RCC 7860 (cell line): Measurements from ENCODE around the gene GLYR1.
"Not testable (repeated sequence)": the region's sequence is repeated elsewhere in the genome, so short reads cannot be mapped to it uniquely, and the experiment has no call there.

Experiments used
- DNase-seq: peaks from one replicate; pipeline ENCODE4 v3.0.0-alpha.2; 2015; ENCODE audit warnings: low spot score
- FAIRE-seq: peaks from 2 replicates; lab custom pipeline; 2012; peaks lifted over from hg19 to GRCh38; lab: Jason Lieb, UNC

GLYR1 gene

GRCh38 chr16:4846901-4847773, at the start of gene GLYR1, which contains the start of gene UBN1:
GLYR1 (minus strand) TSS chr16:4847288; CDS start chr16:4847265, 23 bp downstream.
UBN1 (plus strand) TSS chr16:4847481; CDS start chr16:4852918, 5,437 bp downstream.
- DNase-seq (peak; percentile 88), FAIRE-seq (no peak)

- DNase-seq, FAIRE-seq: not testable (repeated sequence)
Observed at GRCh38 chr16:4896761-4897160, 49.7 kb upstream of the GLYR1 start.

- DNase-seq = no peak
- FAIRE-seq = no peak
Observed at GRCh38 chr16:4895366-4895765, 48.3 kb upstream of the GLYR1 start.

GRCh38 chr16:4894276-4895150, 47.4 kb upstream of the GLYR1 start:
- no peak for FAIRE-seq
- DNase-seq = no peak

GRCh38 chr16:4893103-4893862, 46.2 kb upstream of the GLYR1 start:
- FAIRE-seq (no peak), DNase-seq (no peak)

GRCh38 chr16:4892361-4893102, 45.4 kb upstream of the GLYR1 start:
- FAIRE-seq (no peak), DNase-seq (no peak)

GRCh38 chr16:4891886-4892216, 44.8 kb upstream of the GLYR1 start:
- DNase-seq = no peak
- no peak for FAIRE-seq

GRCh38 chr16:4891097-4891885, 44.2 kb upstream of the GLYR1 start:
- FAIRE-seq = no peak

GRCh38 chr16:4890686-4891085, 43.6 kb upstream of the GLYR1 start:
- FAIRE-seq (no peak), DNase-seq (no peak)

More at GRCh38 chr16:4891097-4891885, 44.2 kb upstream of the GLYR1 start:
- DNase-seq = no peak

- FAIRE-seq (no peak), DNase-seq (no peak)
Observed at GRCh38 chr16:4890026-4890425, 42.9 kb upstream of the GLYR1 start.

- DNase-seq (no peak), FAIRE-seq (no peak)
Observed at GRCh38 chr16:4888428-4889135, 41.5 kb upstream of the GLYR1 start.

GRCh38 chr16:4886151-4886550, 39.1 kb upstream of the GLYR1 start:
- DNase-seq = no peak
- no peak for FAIRE-seq

- no peak for DNase-seq
- no peak for FAIRE-seq
Observed at GRCh38 chr16:4884972-4885874, 38.1 kb upstream of the GLYR1 start.

GRCh38 chr16:4884209-4884608, 37.1 kb upstream of the GLYR1 start:
- FAIRE-seq (no peak), DNase-seq (no peak)

GRCh38 chr16:4883501-4883900, 36.4 kb upstream of the GLYR1 start:
- DNase-seq (no peak), FAIRE-seq (no peak)

GRCh38 chr16:4882633-4883285, 35.7 kb upstream of the GLYR1 start:
- DNase-seq (peak; percentile 98), FAIRE-seq (peak; percentile 98)

GRCh38 chr16:4882000-4882632, 35.0 kb upstream of the GLYR1 start:
- FAIRE-seq = no peak
- no peak for DNase-seq
